Activated effector memory CD4-positive, alpha-beta T cell treated with anti-CD3 and anti-CD28 coated beads, Interleukin-2, amount 50 U/mL, for 16 hours (primary cell): ENCODE data around the gene CFAP61.
"Not testable (repeated sequence)": the region's sequence is repeated elsewhere in the genome, so short reads cannot be mapped to it uniquely, and the experiment has no call there.

Source experiments
- DNase-seq: peaks from one replicate; pipeline ENCODE4 v3.0.0-alpha.2; 2020

Gene CFAP61

DNA sequence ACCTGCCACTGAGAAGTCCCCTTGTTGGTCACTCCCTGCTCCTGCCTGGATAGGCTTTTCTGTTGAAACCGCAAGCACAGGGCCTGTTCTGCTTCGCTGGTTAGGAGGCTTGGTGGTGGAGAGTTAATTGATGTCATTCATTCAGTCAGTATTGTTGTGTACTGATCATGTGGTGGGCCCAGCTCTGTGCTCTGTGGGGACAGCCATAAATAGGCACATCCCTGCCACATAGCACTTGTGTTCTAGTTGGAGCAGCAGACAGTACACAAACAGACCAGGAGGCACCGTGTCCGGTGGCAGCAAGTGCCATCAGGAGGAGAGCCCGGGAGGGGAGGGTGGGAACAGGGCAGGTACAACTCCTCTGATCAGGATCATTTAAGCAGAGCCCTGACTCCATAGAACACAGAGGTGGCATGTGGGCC lies 160.4 kb downstream of the CFAP61 start:
- DNase-seq: no peak

DNA sequence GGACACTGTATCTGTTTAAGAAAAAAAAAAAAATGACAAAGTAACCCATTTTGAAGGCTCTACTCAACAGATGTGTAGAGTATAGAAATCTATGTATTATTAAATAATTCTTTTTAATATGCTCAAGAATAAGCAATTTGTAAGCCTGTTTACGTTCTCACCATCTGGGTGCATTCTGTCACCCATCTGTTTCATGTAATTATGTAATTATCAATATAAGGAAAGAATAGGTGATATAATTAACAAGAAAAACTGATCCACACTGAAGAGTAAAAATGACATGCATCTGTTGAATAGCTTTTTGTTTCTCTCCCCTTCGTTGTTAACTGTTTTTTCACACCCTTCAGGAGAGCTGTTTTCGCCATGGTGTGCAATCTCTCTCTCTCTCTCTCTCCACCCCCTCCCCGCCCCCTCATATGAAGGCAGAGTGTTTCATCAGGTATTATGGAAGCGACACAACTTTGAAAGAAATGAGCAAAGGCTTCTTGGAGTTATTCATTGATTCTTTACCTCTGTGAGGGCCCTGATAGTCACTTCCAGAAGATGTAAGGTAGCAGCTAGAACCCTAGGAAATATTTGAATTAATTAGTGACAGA lies 161.3 kb downstream of the CFAP61 start:
- no peak for DNase-seq

DNA sequence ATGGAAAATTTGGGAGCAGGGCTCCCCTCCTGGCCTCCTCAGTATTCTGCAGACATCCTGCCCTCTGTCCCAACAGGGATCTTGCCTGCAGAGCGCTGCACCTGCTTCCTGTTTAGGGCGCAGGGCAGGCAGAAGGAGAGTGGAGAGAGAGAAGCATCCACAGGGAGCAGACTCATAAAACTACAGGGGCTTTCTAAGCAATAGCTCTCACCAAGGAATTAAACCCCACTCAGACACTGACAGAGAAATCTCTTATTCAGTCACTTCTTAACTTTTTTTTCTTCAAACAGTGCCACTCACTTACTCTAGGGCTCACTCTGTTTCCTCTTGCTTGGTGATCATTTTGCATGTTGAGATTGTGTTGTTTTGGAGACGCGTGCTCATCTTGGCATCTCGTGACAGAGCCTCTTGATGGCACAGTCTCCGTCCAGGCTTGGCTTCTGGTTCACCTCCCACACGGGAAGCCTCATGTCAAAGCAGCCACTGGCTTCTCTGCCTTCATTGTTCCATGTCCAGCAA lies 162.5 kb downstream of the CFAP61 start:
- no peak for DNase-seq

DNA sequence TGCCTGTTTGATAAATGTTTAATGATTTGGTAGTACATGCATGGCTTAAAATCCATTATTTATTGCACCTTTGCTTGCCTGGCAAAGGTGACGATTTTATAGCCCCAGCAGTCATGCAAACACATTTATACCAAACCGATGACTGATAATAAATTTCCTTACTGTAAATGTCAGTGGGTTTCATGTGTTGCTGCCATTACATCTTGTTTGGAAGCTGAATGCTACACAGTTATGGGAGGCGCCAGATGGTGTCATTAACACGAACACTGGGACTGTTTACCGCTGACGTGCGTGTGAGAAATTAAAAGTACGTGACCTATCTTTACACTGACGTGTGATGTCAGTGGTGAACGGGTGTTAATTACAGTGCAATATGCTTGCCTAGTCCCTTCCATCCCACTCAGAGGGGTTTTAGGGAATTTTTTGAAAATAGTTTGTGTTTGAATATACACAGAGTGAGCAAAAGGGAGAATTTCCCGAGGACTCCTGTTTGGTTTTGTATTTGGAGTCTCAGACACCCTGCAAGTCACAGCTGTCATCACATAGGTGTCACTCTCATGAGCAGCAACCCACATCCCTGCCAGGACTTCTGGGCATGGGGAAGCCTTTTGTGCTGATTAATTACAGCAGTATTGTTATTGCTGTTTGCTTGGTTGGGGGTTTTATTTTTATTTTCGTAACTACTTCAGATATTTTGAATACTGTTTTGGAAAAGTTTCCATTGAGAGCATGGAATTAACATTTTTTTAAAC lies 163.8 kb downstream of the CFAP61 start:
- DNase-seq: no peak

DNA sequence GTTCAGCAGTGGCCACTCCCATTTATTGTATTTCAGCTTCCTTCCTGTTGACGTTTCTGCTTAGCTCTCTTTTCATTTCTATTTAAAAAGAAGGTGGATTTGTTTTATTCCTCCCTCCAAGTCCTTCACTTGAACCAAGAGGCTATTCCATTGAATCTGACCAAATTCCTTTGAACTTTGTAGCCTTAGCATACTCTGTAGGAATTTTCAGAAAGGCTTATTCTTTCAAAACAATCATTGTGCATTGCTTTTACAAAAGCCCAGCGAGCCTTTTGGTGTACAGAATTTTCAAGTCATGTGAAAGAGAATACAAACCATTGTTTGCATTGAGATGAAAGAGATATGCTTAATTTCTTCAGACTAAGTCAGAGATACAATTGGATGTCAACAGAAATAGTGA lies 164.6 kb downstream of the CFAP61 start:
- DNase-seq: no peak

DNA sequence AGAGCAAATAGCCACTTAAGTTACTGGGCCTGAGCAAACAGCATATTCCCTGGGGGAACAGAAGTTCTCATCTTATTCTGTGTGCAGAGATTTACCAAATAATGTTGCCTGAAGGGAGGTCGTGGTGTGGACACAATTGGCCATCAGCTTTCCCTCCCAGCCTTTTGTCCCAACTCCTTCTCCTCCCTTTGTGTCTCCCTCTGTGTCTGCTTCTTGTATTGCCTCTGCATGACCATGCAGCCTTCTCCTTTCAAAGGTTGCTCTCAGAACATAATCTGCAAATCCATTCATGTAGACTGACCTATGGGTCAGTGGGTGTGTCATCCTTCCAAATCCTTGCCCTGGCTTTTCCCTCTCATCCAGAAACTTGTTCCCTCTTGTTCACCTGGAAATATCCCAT lies 165.3 kb downstream of the CFAP61 start:
- DNase-seq: no peak

DNA sequence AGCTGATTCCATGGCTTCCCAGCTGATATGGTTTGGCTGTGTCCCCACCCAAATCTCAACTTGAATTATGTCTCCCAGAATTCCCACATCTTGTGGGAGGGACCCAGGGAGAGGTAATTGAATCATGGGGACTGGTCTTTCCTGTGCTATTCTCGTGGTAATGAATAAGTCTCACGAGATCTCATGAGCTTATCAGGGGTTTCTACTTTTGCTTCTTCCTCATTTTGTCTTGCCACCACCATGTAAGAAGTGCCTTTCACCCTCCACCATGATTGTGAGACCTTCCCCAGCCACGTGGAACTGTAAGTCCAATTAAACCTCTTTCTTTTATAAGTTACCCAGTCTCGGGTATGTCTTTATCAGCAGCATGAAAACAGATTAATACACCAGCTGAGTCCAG lies 165.8 kb downstream of the CFAP61 start:
- DNase-seq: not testable (repeated sequence)

DNA sequence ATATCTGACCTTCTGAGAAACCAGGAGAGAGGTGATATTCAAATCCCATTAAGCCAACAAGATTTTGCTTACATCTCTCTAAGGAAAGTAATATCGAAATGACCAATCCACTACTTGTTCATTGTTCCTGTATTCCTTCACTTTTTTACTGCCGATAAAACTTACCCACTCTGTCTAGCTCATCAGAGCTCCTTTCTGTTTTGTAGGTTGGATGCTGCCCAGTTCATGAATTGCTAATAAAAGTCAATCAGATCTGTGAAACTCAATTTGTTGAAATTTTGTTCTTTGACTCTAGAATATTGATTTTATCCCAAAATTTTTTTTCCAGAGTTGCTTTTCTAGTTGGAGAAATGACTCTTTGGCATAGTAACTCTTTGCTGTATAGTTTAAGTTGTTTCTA lies 166.7 kb downstream of the CFAP61 start:
- DNase-seq: no peak

DNA sequence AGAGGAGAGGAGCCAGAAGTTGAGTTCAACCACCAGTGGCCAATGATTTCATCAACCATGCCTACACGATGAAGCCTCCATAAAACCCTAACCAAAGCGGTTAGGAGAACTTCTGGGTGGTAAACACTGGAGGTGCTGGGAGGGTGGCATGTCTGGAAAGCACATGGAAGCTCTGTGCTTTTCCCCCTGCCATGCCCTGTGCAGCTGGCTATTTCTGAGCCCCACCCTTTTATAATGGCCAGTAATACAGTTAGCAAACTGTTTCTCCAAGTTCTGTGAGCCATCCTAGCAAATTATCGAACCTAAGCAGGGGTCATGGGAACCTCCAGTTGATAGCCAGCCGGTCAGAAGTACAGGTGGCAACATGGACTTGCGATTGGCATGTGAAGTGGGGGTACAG lies 167.8 kb downstream of the CFAP61 start:
- DNase-seq: no peak

DNA sequence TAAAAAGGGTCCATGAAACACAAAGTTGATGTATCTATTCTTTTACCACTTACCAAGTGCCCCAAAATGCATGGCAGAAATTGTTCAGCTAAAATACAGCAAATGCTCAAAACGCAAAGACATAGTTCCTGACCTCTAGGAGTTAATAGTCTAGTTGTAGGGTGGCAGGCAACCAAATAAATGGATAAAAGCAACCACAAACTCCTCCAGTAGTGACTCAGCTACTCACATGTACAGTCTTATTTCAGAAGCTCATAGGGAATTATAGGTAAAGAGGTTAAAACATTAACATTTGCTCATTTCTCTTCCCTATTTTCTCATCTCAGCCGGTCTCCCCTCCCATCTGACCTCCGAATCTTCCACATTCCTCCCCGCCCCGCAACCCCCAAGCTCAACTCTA lies 171.6 kb downstream of the CFAP61 start:
- DNase-seq: no peak

DNA sequence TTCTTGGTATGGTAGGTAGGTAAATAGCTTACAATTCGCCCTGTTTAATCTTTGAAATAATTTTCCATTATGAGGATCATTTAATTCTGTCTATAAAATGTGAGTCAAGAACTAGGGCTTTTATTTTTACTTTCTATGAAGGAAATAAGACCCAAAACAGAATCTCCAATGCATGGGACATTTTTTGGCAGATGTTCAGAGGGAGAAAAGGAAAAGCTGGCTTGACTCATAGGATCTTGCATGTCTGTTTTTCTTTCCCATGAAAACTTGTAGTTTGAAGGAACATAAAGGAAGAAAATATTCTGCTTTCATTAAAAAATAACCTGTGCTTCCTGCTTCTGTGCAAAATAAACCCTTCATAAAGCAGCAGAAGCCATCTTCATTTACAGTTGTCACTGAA lies 172.5 kb downstream of the CFAP61 start:
- DNase-seq: no peak

DNA sequence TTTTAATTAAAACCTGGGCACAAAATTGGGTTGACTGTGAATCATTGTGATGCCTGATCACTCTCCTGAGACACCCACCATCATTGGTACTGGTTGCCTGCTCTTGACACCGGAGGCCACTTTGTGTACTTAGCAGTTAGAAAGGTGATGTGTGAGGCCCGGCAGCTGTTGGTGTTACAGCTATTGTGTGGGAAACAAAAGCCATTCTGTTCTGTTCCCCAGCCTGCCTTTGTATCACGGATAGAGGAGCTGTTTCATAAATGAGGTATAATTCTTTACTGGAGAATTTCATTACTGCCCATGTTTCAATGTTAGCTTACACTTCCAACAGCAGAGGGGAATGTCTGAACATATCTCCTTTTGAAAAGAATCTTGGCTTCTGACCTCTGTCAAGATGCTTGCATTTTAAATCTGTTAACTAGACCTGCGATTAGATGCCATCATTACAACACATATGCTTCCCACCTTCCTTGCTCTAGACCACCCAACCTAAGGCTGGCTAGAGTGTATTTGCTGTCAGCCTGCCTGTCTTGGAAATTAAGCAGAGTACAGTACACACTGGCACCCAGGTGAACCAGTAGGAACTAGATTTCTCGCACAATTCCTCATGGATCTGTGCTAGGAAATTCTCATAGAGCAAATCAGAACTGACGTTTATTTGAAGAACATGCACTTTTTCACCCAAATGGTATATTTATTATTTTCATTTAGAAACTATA lies 173.2 kb downstream of the CFAP61 start:
- no peak for DNase-seq

DNA sequence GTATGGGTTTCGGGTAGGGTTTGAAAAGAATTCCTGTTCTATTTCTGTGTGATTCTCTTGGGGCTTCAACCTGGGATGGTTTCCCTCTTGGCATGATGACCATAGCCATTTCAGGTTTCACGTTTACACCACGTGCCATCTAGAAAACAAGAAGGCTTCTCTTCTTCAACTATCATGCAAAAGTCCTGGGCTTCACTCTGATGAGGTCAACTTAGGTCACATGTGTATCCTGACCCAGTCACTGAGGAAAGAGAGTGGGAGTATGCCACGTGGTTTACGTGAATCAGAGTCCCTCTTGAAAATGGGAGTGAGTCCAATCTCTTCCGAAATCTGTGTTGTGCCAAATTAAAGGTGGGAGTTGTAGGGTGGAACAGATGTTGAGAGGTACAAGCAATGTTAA lies 174.2 kb downstream of the CFAP61 start:
- DNase-seq: no peak

DNA sequence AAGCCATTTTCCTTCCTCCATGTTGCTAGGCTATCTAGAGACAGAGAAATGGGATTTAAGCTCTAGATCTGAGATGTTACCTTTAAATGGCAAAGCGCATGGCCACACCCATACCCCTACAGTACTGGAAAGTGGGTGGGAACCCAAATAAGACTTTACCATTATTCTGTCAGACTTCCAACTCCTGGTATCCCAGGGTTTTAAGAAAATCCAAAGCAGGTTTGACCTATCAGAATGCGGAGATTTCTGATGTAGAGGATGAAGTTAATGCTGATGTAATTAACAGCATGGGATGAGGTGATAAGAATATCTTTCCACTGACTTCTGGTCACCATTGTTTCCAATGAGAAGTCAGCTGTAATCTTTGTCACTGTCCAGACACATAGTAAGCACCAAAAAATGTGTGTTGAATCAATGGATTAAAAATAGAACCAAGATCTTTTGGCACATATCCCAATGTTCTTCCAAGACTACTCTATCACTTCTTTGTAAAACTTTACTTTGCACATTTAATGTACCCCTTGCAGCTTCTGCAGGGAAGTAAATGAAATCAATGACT lies 174.8 kb downstream of the CFAP61 start:
- DNase-seq: no peak

DNA sequence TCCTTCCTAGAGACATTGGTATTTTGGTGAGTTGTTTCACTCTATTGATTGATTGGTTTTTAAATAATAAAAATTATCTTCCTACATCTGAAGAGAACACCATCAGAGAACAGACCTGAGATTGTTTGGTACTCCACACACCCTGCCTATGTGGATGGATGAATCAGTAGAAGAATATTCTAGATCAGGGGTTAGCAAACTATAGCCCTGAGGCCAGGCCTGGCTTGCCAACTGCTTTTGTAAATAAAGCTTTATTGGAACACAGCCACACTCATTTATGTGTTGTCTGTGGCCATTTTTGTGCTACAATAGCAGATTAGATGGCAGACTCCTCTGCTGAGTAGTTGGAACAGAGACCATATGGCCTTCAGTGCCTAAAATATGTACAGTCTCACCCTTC lies 176.0 kb downstream of the CFAP61 start:
- DNase-seq: no peak

DNA sequence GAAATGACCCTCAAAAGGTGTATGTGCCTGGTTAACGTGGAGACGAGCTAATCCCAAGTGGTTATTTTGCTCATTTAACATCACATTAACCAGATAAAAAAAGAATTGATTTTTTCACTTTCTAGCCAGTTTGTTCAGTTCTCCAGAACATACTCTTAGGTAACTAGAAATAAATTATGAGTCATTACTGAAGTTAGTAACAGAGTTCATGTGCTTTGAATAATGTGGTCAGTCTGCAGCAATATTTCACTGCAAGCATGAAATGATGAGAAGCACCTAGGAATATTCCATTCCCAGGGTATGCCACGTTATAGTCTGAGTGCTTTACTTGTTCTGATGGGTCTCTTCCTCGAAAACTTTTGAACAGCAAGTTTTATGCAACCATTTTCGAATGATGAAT lies 177.3 kb downstream of the CFAP61 start:
- DNase-seq: no peak

DNA sequence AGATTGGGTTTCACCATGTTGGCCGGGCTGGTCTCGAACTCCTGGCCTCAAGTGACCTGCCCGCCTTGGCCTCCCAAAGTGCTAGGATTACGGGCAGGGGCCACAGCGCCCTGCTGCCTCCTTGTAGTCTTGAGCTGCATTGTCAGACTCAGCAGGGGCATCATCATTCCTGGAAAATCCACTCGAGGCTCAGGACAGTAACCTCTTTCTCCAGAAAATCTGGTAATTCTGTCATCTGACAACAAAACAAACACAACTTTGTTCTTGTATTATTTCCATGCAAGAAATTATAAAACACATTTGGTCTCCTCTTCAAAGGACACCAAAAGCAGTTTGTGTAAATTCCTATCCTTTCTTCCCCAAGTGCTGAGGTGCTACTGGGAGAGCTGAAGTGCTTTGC lies 178.4 kb downstream of the CFAP61 start:
- no peak for DNase-seq

DNA sequence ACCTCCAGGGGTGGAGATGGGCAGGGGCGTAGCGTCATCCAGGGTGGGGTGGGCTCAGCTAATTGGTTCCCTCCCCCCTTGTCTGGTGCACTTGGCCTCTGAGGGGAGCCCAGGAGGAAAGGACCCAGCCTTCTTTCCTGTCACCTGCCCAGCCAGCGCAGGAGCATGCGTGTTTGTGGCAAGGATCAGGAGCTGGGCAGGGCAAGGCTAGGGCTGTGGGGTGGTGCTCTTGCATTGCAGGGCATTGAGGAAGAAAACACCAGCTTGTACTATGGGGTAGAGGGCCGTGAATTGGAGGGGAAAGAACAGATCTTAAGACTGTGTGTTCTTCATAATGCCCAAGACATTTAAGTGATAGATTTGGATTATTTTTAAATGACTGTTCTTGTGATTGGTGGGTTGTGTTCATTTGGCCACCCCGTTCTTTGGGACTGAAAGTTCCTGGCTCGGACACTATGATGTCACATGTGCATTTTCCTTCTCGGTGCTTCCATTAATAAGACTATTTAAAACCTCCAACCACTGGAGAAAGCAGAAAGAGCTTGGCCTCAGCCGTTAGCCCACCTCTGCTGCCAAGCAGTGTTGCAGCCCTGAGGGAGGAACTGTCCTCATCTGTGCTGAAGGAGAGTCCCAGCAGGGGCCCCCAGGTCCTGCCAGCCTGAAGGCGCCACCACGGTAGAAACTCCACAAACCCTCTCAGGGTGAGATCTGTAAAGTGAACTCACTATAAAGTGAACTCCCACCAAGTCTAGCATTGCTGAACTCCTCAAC lies 179.4 kb downstream of the CFAP61 start:
- DNase-seq: no peak

DNA sequence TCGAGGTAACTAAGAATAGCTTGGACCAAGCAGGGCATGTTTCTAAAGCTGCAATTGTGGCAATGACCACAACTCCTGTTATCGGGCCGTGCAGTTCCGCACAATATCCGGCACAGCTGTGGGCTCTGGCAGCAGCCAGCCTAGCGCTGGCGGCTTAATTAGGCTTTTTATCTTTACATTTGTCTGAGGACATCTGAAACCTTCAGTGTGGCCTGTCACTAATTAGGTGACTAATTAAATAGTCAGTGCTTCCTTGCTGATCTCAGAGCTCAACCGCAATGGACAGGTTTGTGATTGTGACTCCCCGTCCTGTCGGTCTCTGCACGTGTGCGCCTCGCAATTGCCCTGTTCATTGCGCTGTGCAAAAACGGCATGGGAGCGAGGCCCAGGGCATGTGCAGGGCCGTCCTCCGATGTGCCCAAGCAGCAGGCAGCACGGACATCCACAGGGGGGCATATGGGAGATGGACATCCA lies 180.7 kb downstream of the CFAP61 start:
- no peak for DNase-seq

DNA sequence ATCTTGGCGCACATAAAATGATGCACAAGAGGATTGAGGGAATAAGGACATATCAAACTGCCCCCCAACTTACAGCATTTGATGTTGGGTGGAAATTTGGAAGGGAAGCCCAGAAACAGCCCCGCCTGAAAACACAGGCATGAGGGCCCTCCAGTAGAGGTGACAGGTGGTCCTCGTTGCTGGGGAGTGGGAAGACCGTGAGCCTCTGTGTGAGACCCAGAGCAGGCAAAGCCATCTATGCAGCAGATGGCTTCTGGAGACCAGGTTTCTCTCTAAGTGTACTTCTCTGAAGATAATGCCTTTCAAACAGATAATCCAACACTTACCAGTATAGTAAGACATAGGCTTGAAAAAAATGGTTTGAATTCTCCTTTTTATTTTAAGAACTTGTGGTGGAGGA lies 183.3 kb downstream of the CFAP61 start:
- DNase-seq: no peak

DNA sequence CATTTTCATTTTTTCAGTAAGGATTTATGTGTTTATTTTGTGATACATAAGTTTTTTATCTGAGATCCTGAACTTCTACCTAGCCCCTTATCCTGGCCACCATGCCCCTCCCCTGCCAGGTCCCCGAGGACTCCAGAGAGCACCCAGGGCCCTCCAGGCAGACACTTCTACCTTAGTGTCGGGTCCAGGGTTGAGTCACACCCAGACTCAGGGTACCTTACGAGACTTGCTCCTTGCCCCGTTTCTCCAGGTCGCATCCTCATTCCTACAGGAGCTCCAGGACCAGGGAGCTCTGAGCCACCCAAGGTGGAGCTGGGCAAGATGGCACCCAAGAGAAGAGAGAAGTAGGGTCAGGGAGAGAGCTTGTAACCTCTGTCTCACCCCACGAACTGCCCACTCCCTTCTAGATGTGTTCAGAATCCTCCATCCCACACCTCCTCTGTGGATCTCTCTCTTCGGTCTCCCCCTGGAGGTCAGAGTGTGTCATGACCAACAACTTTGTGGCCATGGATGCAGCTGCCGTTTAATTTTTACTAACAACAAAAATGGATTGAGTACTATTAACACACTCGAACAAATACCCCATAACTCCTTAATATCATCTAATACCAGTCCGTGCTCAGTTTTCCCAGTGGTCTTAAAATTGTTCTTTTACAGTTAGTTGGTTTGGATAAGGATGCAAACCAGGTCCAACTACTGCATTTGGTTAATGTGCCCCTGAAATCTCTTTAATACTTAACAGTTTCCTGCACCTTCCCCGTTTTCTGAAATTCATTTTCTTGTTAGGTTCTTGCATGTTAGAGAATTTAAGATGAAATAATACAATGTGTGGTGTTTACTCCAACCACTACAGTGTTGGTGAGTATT lies 185.0 kb downstream of the CFAP61 start:
- no peak for DNase-seq

DNA sequence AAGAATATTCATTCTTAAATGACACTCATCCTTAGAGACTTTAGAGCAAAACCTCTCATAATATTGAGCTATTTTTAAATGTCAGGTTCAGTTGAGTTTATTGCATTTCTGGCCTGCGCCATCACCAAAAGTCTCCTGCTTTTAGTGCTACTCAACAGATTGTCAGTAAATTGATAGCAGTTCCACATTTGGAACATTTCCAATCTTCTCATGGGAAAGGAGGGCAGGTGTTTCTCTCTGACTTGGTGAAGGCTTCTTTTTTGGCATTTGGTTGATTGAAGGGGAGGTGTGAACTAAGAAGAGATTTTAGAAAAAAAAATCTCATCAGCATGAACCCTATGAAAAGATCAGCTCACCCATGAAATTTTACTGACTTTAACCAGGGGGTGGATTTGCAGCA lies 189.6 kb downstream of the CFAP61 start:
- no peak for DNase-seq
